Thyroid gland (tissue), 4 donors: ENCODE data around the gene ABCC4. TPM values are rescaled to one million over a fixed set of nuclear protein-coding genes. Genes with fewer than 3 reads are reported as not detected.

Experiments used
- DNase-seq, 2 donors: peaks; one replicate each; pipeline ENCODE4 v3.0.0-alpha.2; 2019
- H3K27ac ChIP-seq, 3 donors: fragments of 200-600 bp; sonication (generic); 1 replicate in 2 of 3; 2 replicates in 1 of 3; pipeline ENCODE4 v1.5.1; 2016 to 2019; ENCODE audit warnings: mild to moderate bottlenecking in 1 of 3, moderate library complexity in 1 of 3
- H3K27me3 ChIP-seq: fragments of 200-600 bp; sonication (generic); one replicate; pipeline ENCODE4 v1.5.1; 2019
- H3K36me3 ChIP-seq, 2 donors: fragments of 200-600 bp; sonication (generic); one replicate each; pipeline ENCODE4 v1.5.1; 2016 to 2019
- H3K4me1 ChIP-seq, 2 donors: fragments of 200-600 bp; sonication (generic); one replicate each; pipeline ENCODE4 v1.5.1; 2017 to 2019
- H3K4me3 ChIP-seq, 3 donors: fragments of 200-600 bp; sonication (generic); replicated peaks in 1 of 3; 1 replicate in 2 of 3; 2 replicates in 1 of 3; pipeline ENCODE4 v1.5.1; 2016; ENCODE audit warnings: mild to moderate bottlenecking in 1 of 3
- H3K9me3 ChIP-seq: fragments of 200-600 bp; sonication (generic); one replicate; pipeline ENCODE4 v1.5.1; 2017
- CTCF ChIP-seq, 6 experiments: fragments of 200-600 bp in 3 of 6; fragments of 450-650 bp in 3 of 6; sonication (generic) in 3 of 6; IDR thresholded peaks; one replicate each; pipeline ENCODE4 v1.5.1; 2016 to 2019; ENCODE audit warnings: antibody characterized with exemption in 6 of 6, mild to moderate bottlenecking in 2 of 6, inconsistent platforms in 1 of 6, moderate library complexity in 1 of 6
- POLR2A ChIP-seq, 2 donors: fragments of 450-650 bp; IDR thresholded peaks; one replicate each; pipeline ENCODE4 v1.6.1; 2017; ENCODE audit warnings: antibody characterized with exemption in 2 of 2, mild to moderate bottlenecking in 2 of 2, moderate library complexity in 1 of 2
- WGBS, 2 donors: methylation state at CpG; one replicate each; pipeline ENCODE4 v1.1.5; 2017; 5-methylcytosine and 5-hydroxymethylcytosine counted together
- intact Hi-C: fragments of 100-400 bp; cut with DNase I; formaldehyde crosslinking; loops from one replicate; pipeline ENCODE4 v1.15.1; 2023
- total RNA-seq, 4 donors: library from RNA; depleted of rRNA; stranded (reverse); fragments of >200 nt; gene quantifications; one replicate each; pipeline ENCODE4 v1.2.3, GENCODE V29; 2016

ABCC4 gene
- total RNA-seq, 4 donors from 2014 or later: 9.1 to 29.6 (median 19.7) TPM

GRCh38 chr13:95030821-95031343 lies 270.4 kb downstream of the ABCC4 start:
- H3K9me3 ChIP-seq: no peaks in the 10 kb centered on the region
- no peaks in the 10 kb centered on the region for H3K36me3 ChIP-seq
- 76 to 88% methylated on average over 4 of the region's 4 CpGs for WGBS, 2 donors
- H3K27ac ChIP-seq: no peak overlapping the region
- intact Hi-C loops: no loop called here
- H3K27me3 ChIP-seq: no peaks in the 10 kb centered on the region
- DNase-seq: no peak
- H3K4me1 ChIP-seq: no peaks in the 10 kb centered on the region
- no peak overlapping the region for H3K4me3 ChIP-seq
- TF ChIP-seq CTCF (IDR thresholded peaks at IDR 0.05) (no peak), POLR2A (IDR thresholded peaks at IDR 0.05) (no peak)

GRCh38 chr13:95027638-95028037 lies 273.6 kb downstream of the ABCC4 start:
- Histone ChIP-seq H3K9me3 (no peaks in the 10 kb centered on the region), H3K4me3 (no peak overlapping the region), H3K36me3 (no peaks in the 10 kb centered on the region), H3K27ac (no peak overlapping the region), H3K27me3 (no peaks in the 10 kb centered on the region), H3K4me1 (no peaks in the 10 kb centered on the region)
- WGBS, 2 donors: 96 to 97% methylated on average over 3 of the region's 3 CpGs
- TF ChIP-seq CTCF (IDR thresholded peaks at IDR 0.05) (no peak), POLR2A (IDR thresholded peaks at IDR 0.05) (no peak)
- DNase-seq: no peak
- intact Hi-C loops: no loop called here

- H3K36me3 ChIP-seq: no peaks in the 10 kb centered on the region
- H3K4me1 ChIP-seq: no peaks in the 10 kb centered on the region
- H3K27me3 ChIP-seq: no peaks in the 10 kb centered on the region
- no peak overlapping the region for H3K27ac ChIP-seq
- DNase-seq: no peak
- no peak for TF ChIP-seq CTCF (IDR thresholded peaks at IDR 0.05)
- no peak for TF ChIP-seq POLR2A (IDR thresholded peaks at IDR 0.05)
- intact Hi-C loops: no loop called here
- 80 to 100% methylated on average over 1 of the region's 1 CpG for WGBS, 2 donors
- no peak overlapping the region for H3K4me3 ChIP-seq
- H3K9me3 ChIP-seq: no peaks in the 10 kb centered on the region
These were observed 276.1 kb downstream of the ABCC4 start for GRCh38 chr13:95025116-95025515.

- Histone ChIP-seq H3K4me1 (no peaks in the 10 kb centered on the region), H3K27ac (no peak overlapping the region), H3K4me3 (no peak overlapping the region), H3K27me3 (no peaks in the 10 kb centered on the region), H3K9me3 (no peaks in the 10 kb centered on the region), H3K36me3 (no peaks in the 10 kb centered on the region)
- TF ChIP-seq POLR2A (IDR thresholded peaks at IDR 0.05): no peak
- TF ChIP-seq CTCF (IDR thresholded peaks at IDR 0.05): no peak
- DNase-seq: no peak
- intact Hi-C loops: no loop called here
- 76 to 84% methylated on average over 4 of the region's 4 CpGs for WGBS, 2 donors
These were observed 277.8 kb downstream of the ABCC4 start for GRCh38 chr13:95023405-95023804.

GRCh38 chr13:95020298-95020987 lies 280.8 kb downstream of the ABCC4 start:
- no peaks in the 10 kb centered on the region for H3K4me1 ChIP-seq
- no peaks in the 10 kb centered on the region for H3K9me3 ChIP-seq
- H3K27ac ChIP-seq: no peak overlapping the region
- WGBS, 2 donors: 94 to 96% methylated on average over 6 of the region's 6 CpGs
- H3K27me3 ChIP-seq: no peaks in the 10 kb centered on the region
- no peaks in the 10 kb centered on the region for H3K36me3 ChIP-seq
- DNase-seq: no peak
- intact Hi-C loops: no loop called here
- TF ChIP-seq POLR2A (IDR thresholded peaks at IDR 0.05) (no peak), CTCF (IDR thresholded peaks at IDR 0.05) (no peak)
- H3K4me3 ChIP-seq: no peak overlapping the region
